GM21528 (cell line): ENCODE measurements around the gene RAPH1.

Source experiments
- ATAC-seq: cut with Tn5 transposase; IDR thresholded peaks from one replicate; pipeline ENCODE4 v1.9.1; 2021; ENCODE audit warnings: mild to moderate bottlenecking, moderate library complexity; ENCODE audit not compliant: unreplicated experiment, low FRiP score

RAPH1 gene

DNA sequence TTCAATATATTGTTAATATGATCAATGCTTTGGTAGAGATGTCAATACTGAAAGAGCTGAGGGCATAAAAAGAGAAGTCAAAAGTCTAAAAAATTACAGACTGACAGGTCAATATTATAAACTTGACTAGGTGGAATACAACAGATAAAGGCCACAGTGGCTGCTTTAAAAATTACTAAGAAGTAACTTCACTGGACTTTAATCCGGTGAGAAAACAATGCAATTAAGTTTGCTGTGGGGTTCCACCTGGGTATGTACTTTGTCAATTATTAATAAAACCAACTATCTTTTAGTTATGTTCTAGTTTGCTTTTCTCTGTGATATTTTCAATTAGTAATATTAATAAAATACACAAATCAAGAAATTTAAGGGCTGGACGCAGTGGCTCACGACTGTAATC is 44.7 kb downstream of the RAPH1 start:
- no peak for ATAC-seq

DNA sequence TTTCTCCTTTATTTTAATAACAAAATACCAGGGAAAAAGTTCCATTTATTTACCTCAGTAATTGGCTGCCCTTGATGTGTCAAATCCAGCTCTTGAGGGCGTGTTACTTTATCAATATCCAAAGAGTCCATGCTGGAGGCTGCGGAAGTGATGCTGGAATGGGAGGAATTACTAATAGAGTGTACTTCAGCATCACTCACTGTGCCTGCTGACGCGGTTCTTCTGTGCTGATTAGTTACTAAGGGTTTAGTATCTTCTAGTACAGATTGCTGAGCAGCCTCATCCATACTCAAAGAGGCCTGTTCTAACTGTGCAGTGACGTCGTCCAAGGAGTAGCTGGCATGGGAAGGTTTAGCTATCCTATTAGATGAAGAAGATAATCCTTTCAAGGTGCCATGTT is 45.6 kb downstream of the RAPH1 start:
- ATAC-seq: no peak

DNA sequence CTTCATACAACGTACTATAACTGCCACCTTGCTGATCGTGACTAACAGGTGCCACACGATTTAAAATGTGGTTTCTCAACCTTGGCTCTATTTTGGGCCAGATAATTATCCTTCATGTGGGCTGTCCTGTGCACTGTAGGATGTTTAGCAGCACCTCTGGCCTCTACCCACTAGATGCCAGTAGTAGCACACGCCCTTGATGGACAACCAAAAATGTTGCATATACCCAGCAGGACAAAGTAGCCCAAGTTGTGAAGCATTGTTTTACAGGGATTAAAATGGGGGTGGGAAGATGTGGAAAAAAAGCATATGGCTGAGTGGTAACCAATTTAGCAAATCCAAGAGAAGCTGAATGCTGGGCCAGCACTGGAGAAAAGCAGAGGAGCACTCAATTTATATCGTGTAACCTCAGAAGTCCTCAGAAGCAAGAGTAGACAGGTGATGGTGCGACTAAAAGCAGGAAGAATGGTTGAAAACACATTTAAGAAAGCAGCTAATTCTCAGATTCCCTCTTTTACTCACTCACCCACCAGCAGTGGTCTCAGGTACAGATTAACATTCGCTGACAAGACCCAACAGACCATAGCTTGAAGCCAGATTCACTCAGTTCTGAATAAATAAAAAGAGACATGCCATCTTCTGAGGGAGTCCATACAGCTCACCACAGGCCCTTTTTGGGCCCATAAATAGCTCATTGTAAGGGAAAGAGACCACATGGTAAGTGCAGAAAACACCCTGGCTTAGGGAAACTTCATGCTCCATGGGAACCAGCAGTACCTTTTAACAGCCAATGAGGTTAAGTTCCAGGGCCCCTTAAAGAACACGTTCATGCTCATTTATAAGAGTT is 50.6 kb downstream of the RAPH1 start:
- ATAC-seq: peak; percentile 64

DNA sequence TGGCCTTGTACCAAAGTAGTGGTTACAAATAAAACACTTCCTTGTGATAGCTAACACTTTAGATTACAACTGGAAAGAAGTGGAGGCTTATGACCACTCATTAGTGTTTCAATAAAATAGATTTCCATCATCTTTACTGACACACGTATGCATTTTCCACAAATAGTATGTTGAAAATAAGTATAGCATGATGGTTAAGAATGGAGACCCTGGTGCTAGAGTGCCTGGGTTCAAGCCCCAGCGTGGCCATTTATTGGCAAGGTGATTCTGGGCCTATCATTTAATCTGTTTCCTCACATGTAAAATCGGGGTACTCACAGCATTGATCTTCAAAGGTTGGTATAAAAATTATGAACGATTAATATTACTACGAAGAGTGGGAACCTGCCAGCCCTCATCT is 54.5 kb downstream of the RAPH1 start:
- ATAC-seq: no peak

DNA sequence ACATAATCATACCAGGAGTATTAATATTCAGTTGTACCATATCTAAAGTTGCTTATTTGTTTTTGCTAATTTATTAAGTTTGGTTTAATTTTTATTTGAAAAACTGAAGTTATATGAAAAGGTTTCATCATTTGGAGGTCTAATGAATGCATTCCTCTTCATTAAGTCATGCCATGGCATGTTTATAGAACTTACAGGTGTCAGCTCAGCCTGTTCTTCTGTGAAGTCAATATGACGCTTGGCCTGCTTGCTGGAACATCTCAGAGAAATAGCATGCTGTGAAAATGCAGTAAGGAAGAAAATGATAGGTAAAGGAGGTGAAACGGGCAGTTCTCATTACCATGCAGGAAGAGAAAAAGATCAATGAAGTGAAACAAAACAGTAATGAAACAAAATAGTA is 58.2 kb downstream of the RAPH1 start:
- ATAC-seq: no peak

DNA sequence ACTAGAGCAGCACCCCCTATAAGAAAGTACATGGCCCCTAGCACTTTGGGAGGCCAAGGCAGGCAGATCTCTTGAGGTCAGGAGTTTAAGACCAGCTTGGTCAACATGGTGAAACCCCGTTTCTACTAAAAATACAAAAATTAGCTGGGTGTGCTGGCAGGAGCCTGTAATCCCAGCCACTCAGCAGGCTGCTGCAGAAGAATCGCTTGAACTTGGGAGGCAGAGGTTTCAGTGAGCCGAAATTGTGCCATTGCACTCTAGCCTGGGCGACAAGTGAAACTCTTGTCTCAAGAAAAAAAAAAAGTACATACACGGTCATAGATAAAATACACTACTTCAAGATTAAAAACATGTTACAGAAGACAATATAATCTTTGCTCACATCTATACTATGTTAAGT is 63.8 kb downstream of the RAPH1 start:
- ATAC-seq: no peak

DNA sequence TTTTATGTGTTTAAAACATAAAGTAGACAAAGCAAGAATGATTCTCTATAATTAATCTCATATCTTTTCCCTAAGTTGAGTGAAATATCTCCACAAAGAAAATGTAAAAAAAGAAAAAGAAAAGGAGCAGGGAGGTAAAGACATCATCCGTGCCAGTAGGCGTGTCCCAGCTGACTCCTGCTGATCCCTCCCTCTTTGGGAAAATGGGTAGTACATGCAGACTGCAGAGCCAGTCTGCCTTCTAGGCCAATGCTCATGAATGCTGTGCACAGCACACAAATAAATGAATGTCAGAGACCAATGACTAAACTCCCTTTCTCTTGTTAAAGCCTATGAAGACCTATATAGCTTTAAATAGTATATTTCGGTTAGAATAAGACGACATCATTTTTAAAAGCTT is 64.7 kb downstream of the RAPH1 start:
- ATAC-seq: no peak

DNA sequence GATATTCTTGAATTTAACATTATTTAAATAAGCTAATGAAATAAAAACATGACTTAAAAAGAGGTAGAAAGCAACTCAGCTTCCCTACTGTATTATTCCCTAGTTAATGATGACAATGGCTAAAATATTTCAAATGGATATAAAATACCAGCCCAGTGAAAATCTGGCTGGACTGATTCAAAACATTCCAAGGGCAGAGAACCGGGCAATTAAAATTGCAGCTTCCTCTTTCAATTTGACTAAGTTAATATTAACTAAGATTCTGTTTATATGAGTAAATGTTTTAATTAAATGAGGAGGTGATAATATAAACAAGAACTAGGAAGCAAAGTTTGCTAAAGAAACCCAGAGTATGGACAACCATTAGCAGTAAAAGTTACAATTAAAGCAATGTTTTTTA is 65.6 kb downstream of the RAPH1 start:
- no peak for ATAC-seq

DNA sequence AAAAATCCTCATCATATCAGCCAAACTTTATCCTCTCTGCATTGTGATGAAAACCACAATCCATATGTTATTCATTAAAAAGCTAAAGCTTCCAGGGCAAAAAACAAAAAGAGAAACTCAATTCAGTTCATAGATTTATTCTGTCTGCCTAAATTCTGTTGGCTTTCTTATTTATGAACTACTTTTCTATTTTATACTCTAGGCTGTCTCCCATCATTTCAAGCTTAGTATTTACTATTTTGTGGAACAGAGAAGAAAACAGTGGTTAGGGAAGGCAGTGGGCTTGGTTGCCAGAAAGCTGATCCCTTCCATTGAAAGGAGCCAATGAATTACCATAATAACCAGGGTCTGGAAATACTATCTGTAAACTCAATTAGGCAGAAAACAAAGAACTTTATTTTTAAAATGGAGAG is 71.8 kb downstream of the RAPH1 start:
- no peak for ATAC-seq

DNA sequence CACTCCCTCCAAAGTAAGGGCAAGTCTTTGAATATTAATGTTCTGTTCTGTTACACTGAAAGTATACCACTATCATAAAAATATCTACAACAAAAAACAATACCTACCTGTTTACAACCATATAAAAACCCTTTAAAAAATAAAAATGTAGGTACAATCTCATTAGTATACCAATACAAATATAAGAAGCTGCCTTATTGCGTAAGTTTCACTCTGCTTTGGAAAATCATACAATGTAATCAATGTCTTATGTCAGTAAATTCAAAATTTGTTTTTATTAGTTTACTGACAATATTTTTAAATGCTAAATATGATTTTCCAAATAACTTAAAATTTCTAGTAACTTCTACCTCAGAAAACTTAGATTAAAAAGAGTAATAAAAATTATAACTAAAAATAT is 72.8 kb downstream of the RAPH1 start:
- ATAC-seq: no peak

DNA sequence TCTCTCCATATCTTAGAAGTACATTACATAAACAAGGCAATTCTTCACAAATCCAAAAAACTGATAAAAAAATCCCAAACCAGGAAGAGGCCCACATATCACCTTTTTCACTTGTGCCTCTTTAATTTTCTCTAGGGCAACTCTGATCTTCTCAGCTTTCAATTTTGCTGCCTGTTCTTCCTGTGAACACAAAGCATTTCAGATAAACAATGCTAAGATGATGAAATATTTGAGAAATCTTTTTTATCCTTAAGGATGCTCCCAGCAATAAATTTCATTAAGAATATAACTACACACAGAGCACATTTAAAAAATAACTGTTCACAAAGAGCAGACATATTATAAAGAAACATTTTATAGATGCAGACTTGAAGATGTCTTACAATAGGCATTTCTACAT is 73.4 kb downstream of the RAPH1 start:
- ATAC-seq: no peak

DNA sequence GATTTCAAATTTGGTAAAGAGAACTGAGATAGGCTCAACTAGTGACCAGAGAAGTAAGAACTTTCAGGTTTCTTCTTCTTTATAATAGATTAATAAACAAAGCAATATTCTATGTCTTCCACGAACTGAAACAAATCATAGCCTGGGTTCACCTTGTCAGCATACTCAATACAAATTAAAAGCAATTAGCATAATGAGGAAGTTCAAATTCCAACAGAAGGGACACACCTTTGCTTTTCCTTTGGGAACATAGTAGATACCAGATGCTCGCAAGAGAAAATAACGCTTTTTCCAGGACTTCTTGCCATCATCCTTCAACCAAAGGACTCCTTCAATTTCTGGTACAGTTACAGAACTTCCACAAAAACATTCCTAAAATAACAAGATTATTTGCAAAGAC is 79.9 kb downstream of the RAPH1 start:
- no peak for ATAC-seq

DNA sequence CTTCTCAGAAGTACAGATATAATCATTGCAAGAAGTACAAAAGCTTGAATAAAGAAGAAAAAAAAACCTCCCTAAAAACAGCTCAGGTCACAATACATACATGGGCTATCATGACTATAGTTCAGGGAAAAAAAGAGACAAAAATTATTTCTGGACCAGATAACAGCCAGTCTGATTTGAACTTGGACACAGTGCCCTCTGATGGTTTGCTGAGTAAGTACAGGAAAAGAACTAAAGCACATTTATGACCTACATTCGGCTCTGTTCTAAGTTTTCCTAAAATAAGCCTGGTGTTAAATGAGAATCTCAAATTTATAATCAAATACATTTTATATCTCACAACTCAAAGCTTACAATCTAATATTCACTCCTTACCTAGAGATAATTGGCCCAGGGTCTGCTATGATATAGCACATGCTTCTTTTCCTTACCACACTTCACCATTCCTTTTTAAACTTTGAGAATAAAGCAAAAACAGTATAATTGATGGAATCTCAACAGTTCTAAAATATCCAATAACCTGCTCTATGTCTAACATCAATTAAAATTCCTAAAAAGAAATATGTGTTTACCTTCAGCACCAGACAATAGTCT is 81.1 kb downstream of the RAPH1 start:
- ATAC-seq: no peak

DNA sequence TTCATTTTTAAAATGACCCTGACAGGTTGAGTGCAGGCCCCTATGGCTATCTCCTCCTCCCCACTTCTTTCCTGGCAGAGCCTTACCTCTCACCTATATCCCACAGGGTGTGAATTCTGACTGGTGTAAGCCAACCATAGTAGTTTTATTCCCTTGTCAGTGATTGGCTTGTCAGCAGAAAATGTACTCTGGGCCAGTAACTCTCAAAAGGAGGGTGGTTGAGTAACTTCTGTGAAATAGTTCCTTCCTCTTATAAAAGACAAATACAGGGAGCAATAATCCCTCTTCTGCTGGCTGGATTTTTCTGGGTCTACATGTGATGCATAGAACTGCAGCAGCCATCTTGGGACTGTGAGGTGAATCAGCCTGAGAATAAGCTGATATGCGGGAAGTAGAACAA is 83.4 kb downstream of the RAPH1 start:
- no peak for ATAC-seq

DNA sequence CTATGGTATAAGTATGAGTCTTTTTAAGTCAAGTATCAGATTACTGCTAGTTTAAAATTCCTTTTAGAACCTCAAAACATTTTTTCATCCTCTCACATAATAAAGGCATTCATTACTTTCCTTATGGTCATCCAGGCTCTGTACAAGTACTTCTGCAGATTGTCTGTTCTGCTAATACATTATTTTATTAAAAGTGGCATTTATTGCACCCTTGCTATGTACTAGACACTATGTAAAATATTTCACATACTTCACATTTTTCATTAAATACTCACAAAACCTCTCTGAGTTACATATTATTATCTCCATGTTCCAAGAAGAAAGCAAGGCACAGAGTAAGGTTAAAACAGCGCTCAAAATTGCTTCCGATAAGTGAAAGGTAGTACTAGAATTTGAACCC is 84.1 kb downstream of the RAPH1 start:
- no peak for ATAC-seq

DNA sequence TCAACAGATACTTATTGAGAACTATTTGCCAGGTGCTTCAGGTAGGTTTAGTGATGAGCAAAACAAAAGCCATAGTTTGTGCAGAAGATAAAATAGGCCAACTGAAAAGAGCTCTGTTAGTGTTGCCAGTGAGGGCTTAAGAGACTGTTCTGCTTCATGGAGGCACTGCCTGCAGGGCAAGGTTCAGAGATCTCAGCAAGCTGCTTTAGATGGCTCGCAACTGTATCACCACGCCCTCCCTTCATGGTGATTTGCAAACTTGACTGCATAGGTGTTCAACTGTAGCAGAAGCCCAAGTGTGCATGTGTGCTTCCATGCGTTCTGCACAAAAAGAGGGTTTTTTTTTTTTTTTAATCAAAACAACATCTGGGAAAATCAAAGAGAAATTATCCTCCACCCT is 84.5 kb downstream of the RAPH1 start:
- ATAC-seq: no peak

DNA sequence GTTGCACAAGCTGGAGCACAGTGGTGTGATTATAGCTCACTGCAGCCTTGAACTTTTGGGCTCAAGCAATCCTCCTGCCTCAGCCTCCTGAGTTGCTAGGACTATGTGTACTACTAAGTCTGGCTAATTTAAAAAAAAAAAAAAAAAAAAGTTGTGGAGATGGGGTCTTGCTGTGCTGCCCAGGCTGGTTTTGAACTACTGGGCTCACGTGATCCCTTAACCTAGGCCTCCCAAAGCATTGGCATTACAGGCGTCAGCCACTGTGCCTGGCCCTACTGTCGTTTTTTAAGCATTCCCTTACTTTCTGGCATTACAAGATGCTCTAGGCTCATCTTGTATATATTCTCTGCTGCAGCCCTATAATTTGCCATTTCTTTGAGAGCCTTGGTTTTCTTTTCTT is 88.3 kb downstream of the RAPH1 start:
- no peak for ATAC-seq

DNA sequence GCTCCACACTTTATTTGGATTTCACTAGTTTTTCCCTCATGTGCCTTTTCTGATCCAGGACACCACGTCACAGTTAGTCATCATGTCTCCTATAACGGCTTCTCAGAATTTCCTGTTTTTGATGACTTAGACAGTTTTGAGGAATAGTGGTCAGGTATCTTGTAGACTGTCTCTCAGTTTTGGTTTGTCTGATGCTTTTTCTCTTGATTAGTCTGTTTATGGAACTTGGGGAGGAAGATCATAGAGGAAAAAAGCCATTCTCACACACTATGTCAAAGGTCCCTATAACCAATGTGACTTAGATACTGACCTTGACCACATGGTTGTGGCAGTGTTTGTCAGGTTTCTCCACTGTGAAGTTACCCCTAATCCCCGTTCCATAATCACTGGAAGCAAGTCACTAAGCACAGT is 89.0 kb downstream of the RAPH1 start:
- ATAC-seq: no peak

DNA sequence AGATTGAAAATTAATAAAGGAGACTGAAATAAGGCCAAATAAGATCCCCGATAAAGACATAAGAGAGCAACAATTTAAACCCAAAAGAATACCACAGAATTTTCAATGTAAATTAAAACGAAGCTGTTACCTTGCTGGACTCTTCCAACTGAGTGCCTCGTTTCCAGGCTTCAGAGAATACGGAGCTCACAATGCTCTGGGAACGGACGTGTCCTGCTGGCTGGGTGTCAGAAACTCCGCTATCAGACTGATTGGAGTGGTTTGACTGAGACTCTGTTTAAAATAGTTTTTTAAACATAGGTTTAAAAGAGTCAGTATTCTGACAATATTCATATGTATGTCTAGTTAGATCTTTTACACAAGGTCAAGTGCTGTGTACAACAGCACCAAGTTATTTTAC is 90.4 kb downstream of the RAPH1 start:
- ATAC-seq: no peak

DNA sequence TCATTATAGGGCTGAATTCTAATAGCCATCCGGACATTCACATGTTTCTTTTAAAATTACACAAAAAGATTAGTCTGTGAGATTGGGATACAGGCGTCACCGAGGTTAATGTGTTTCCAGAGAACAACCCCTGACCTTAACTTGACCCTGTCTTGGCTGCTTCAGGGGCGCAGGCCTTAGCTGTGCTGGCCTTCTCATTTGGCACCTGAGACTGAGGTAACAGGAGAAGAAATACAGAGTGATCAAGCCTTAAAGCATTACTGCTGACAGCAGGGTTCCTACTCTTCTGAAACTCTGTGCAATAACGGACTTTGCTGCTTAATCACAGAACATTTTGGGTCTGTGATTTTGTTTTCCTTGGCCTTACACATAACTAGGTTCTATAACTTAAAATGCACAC is 92.6 kb downstream of the RAPH1 start:
- no peak for ATAC-seq

DNA sequence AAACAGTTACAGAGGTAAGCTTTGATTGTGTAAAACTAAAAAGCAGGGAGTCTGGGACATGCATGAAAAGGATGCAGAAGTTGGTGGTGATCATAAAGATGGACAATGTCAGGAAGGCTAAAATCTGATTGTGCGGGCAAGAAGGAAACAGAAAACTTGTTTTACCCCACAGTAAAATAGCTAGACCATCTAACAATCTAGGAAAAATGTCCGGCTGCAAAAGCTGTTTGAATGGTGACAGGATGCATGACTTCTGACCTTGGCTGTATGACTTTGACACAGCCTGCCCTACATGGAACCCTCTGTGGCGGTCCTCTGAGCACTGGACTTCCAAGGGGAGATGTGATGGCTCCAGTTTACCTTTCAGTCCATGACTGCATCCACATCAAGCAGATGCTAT is 93.6 kb downstream of the RAPH1 start:
- ATAC-seq: no peak

DNA sequence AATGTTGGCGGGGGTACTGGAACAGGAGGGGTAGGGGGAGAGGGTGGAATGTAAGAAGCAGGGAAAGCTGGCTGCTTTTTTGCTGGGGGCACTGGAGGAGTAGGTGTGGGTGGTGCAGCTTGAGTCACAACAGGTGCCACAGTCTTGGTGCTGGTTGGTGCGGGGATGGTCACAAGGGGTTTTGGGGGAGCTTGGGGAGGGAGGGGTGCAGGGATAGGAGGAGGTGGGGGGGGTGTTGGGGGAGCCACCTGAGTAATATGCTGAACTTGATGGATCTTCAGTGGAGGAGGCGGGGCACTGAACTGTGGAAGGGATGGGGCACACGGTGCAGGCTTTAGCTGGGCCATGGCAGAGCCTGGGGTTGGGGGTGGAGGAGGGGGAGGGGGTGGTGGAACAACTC is 94.4 kb downstream of the RAPH1 start:
- ATAC-seq: no peak
